IPS-15b (cell line): ENCODE data around the gene PTPRA.

Experiments
- H3K27me3 ChIP-seq: one replicate; pipeline ENCODE4 v1.6.1; 2013; ENCODE audit warnings: low read length; ENCODE audit not compliant: control insufficient read depth, insufficient read depth
- H3K36me3 ChIP-seq: one replicate; pipeline ENCODE4 v1.6.1; 2013; ENCODE audit warnings: low read length; ENCODE audit not compliant: control insufficient read depth, insufficient read depth
- H3K4me1 ChIP-seq: one replicate; pipeline ENCODE4 v1.6.1; 2013; ENCODE audit warnings: mild to moderate bottlenecking, low read length; ENCODE audit not compliant: control insufficient read depth, insufficient read depth
- H3K4me3 ChIP-seq: one replicate; pipeline ENCODE4 v1.5.1; 2013; ENCODE audit warnings: low read depth, low read length
- H3K9ac ChIP-seq: one replicate; pipeline ENCODE4 v1.6.1; 2013; ENCODE audit warnings: low read depth, mild to moderate bottlenecking, low read length
- H3K9me3 ChIP-seq: one replicate; pipeline ENCODE4 v1.6.1; 2013; ENCODE audit warnings: mild to moderate bottlenecking, low read length; ENCODE audit not compliant: control insufficient read depth, insufficient read depth

The PTPRA gene

GRCh38 chr20:2864626-2865025 lies 8.7 kb upstream of the PTPRA start:
- Histone ChIP-seq H3K27me3 (no peaks in the 10 kb centered on the region), H3K4me1 (no peaks in the 10 kb centered on the region), H3K9me3 (no peaks in the 10 kb centered on the region), H3K4me3 (no peak overlapping the region), H3K36me3 (peaks cover 9% of the 10 kb centered on the region), H3K9ac (no peak overlapping the region)

DNA sequence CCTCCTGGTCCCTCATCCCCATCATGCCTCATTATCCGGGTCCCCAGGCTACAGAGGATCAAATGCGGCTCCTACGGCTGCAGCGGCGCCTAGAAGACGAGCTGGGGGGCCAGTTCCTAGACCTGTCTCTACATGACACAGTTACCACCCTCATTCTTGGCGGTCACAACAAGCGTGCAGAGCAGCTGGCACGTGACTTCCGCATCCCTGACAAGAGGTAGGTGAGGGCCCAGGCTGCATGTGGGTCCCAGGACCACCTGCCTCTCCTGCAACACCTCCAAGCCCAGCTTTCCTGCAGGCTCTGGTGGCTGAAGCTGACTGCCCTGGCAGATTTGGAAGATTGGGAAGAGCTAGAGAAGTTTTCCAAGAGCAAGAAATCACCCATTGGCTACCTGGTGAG lies 8.2 kb upstream of the PTPRA start:
- Histone ChIP-seq H3K36me3 (peaks cover 9% of the 10 kb centered on the region), H3K9me3 (no peaks in the 10 kb centered on the region), H3K4me1 (no peaks in the 10 kb centered on the region), H3K9ac (no peak overlapping the region), H3K27me3 (no peaks in the 10 kb centered on the region), H3K4me3 (no peak overlapping the region)

GRCh38 chr20:2865630-2866029 lies 7.7 kb upstream of the PTPRA start:
- peaks cover 9% of the 10 kb centered on the region for H3K36me3 ChIP-seq
- H3K4me1 ChIP-seq, result no peaks in the 10 kb centered on the region
- H3K27me3 ChIP-seq, result peaks cover 3% of the 10 kb centered on the region
- no peak overlapping the region for H3K4me3 ChIP-seq
- no peak overlapping the region for H3K9ac ChIP-seq
- H3K9me3 ChIP-seq, result no peaks in the 10 kb centered on the region

DNA sequence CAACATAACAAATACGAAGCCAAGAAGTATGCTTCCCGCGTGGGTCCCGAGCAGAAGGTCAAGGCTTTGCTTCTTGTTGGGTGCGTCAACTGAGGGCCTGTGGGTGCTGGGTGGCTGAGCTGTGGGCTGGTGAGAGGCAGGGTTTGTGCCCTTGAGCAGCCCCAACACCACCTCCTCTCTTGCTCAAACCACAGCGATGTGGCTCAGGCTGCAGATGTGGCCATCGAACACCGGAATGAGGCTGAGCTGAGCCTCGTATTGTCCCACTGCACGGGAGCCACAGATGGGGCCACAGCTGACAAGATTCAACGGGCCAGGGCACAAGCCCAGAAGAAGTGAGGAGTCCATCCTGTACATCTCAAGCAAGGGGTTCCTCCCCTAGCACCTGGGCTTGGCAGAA lies 7.0 kb upstream of the PTPRA start:
- Histone ChIP-seq H3K9ac (no peak overlapping the region), H3K4me1 (no peaks in the 10 kb centered on the region), H3K4me3 (no peak overlapping the region), H3K36me3 (peaks cover 6% of the 10 kb centered on the region), H3K9me3 (no peaks in the 10 kb centered on the region), H3K27me3 (peaks cover 9% of the 10 kb centered on the region)

DNA sequence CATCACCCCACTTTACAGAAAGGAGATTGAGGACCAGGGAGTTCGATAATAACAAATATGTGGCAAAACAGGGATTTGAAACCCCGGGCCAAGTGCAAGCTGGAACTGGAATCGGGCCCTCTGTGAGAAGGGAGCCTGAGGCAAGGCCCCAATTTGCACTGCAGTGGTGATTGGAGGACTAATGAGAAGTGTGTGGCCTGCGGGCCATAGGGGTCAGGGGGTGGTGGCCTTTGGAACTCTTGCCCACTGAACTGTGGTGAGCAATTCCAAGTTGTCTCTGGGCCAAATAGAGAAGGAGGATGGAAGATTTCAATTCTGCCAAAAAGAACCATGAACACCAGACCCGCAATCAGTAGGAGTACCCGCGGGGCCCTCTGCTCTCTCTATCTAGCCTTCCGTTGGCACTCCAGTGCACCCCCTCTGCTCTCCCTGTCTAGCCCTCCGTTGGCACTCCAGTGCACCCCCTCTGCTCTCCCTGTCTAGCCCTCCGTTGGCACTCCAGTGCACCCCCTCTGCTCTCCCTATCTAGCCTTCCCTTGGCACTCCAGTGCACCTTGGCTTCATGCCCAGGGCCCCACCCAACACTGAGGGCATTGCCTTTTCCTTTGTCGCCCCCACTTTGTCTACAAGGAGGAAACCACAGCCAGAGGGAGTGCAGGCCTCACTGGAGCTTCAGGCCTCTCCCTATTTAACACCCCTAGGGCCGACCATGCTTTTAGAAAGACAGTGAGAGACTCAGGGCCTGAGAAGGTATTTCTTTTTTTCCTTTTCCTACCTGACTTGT lies 6.0 kb upstream of the PTPRA start:
- no peaks in the 10 kb centered on the region for H3K4me1 ChIP-seq
- no peak overlapping the region for H3K4me3 ChIP-seq
- H3K9ac ChIP-seq, result no peak overlapping the region
- peaks cover 6% of the 10 kb centered on the region for H3K36me3 ChIP-seq
- H3K27me3 ChIP-seq, result peaks cover 17% of the 10 kb centered on the region
- H3K9me3 ChIP-seq, result no peaks in the 10 kb centered on the region

DNA sequence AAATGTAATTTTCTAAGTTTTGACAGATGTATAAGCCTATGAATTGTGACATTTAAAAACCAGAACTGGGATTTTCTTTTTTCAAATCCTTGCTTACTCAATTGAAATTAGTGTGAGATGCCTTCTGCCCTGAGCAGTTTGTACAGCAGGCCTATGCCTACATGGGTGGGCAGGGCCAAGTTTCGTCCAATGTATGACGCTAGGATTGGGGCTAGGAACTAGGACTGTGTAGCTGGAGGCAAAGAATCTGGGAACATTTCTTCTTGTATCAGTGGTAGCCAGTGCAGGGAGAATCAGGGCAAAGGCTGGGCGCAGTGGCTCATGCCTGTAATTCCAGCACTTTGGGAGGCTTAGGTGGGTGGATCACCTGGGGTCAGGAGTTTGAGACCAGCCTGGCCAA lies 3.9 kb upstream of the PTPRA start:
- H3K9me3 ChIP-seq, result no peaks in the 10 kb centered on the region

DNA sequence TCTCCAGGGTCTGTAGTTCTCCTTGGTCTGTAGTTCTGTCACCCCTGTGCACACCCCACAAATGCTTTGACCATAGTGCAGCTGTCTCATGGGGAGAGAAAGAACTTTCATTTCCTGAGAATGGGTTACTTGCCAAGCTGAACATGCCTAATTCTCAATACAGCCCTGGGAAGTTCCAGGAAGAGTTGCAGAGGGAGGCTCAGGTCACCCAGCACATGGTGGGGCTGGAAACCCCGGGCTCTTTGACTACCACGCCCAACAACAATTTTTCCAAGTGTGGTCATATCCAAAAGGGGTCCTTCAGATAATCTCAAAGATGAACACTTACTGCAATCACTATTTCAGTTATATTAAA lies 2.2 kb upstream of the PTPRA start:
- Histone ChIP-seq H3K4me1 (peaks cover 4% of the 10 kb centered on the region), H3K9me3 (no peaks in the 10 kb centered on the region), H3K27me3 (peaks cover 20% of the 10 kb centered on the region), H3K36me3 (no peaks in the 10 kb centered on the region), H3K9ac (no peak overlapping the region), H3K4me3 (peak overlapping the region; percentile 11)

More for the DNA sequence above, 3.9 kb upstream of the PTPRA start:
- H3K4me1 ChIP-seq, result no peaks in the 10 kb centered on the region
- peaks cover 5% of the 10 kb centered on the region for H3K36me3 ChIP-seq
- no peak overlapping the region for H3K9ac ChIP-seq
- no peak overlapping the region for H3K4me3 ChIP-seq
- H3K27me3 ChIP-seq, result peaks cover 20% of the 10 kb centered on the region

- no peaks in the 10 kb centered on the region for H3K36me3 ChIP-seq
- no peaks in the 10 kb centered on the region for H3K9me3 ChIP-seq
- peaks cover 4% of the 10 kb centered on the region for H3K4me1 ChIP-seq
- H3K9ac ChIP-seq, result peak overlapping the region; percentile 74
- H3K27me3 ChIP-seq, result peaks cover 20% of the 10 kb centered on the region
- peak overlapping the region; percentile 89 for H3K4me3 ChIP-seq
These were observed 1.4 kb upstream of the PTPRA start for GRCh38 chr20:2871661-2872458.

DNA sequence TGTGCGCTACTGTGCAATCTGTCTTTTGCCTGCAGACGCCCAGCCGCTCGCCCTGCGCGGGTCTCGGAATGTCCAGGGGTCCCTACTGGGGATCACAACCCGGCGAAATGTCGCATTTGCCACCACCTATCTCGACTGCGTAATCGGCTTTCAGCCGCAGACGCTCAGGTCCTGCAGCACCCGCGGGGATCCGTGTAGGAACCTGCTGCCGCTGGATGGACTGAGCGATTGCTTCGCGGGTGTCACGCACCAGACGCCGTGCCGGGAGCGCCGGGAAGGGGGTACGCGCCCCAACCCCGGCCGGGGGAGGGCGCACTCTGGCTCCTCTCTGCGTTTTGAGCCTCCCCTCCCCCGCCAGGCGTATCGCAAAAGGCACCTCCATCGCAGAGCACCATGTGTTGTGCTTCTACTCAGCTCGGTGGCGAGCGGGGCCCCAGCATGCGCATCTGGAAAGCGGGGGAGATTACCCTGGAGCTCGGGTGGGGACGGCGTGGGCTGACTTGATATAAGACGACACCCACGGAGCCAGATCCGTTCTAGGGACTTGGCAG lies 747 bp upstream of the PTPRA start:
- Histone ChIP-seq H3K36me3 (no peaks in the 10 kb centered on the region), H3K27me3 (peaks cover 20% of the 10 kb centered on the region), H3K9ac (peak overlapping the region; percentile 74), H3K4me1 (peaks cover 4% of the 10 kb centered on the region), H3K9me3 (no peaks in the 10 kb centered on the region), H3K4me3 (peak overlapping the region; percentile 89)

GRCh38 chr20:2873747-2874041 lies 413 bp downstream of the PTPRA start:
- Histone ChIP-seq H3K36me3 (no peaks in the 10 kb centered on the region), H3K9ac (peak overlapping the region; percentile 76), H3K27me3 (peaks cover 20% of the 10 kb centered on the region), H3K4me1 (peaks cover 4% of the 10 kb centered on the region), H3K4me3 (peak overlapping the region; percentile 83), H3K9me3 (no peaks in the 10 kb centered on the region)

DNA sequence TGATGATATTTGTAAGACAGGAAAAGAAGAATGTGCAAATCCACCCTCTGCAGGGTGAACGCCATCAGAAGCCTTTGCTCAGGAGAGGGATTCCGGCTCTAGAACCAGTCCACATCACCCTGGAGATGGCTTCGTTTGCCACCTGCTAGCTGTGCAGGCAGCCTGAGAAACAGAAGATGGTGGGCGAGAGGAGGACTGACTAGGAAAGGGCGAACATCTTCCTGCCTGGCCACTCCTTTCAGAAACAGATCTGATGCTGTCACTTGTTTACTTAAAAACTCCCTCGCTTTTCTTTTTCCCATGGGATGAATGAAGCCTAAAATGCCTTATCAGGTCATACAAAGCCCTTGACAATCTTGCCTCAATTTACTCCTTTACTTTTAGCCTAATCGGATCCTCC lies 1.2 kb downstream of the PTPRA start:
- no peaks in the 10 kb centered on the region for H3K9me3 ChIP-seq
- peaks cover 4% of the 10 kb centered on the region for H3K4me1 ChIP-seq
- H3K4me3 ChIP-seq, result peak overlapping the region; percentile 83
- H3K9ac ChIP-seq, result no peak overlapping the region
- H3K27me3 ChIP-seq, result peaks cover 20% of the 10 kb centered on the region
- no peaks in the 10 kb centered on the region for H3K36me3 ChIP-seq

DNA sequence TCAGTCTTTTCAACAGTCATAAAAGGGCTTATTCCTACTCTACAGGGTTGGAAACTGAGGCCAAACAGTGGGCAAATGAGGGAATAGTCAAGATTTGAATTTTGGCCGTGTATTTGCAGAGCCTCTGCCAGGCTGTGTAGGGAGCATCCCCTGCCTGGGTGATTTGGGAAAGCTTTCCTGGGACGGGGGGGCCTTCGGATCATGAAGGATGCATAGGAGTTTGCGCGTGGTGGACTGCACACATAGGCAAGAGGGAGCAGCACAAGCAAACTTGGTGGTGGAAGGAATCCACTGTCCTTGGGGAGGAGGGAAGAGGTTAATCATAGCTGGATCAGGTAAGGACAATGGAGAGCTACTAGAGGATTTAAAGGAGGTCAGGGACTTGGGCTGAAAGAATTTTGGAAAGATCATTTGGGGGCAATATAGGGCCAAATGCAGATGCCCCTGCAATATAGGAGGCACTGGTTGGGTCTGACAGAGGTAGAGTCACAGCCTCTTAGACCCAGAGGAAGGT lies 2.5 kb downstream of the PTPRA start:
- no peak overlapping the region for H3K9ac ChIP-seq
- H3K36me3 ChIP-seq, result no peaks in the 10 kb centered on the region
- no peaks in the 10 kb centered on the region for H3K9me3 ChIP-seq
- H3K27me3 ChIP-seq, result peaks cover 16% of the 10 kb centered on the region
- H3K4me1 ChIP-seq, result peaks cover 4% of the 10 kb centered on the region
- H3K4me3 ChIP-seq, result no peak overlapping the region
